GM12801 (cell line): ENCODE results near the gene LRFN3.

Source experiments
- CTCF ChIP-seq: IDR thresholded peaks from one replicate; pipeline ENCODE4 v1.5.1; 2011; ENCODE audit warnings: control low read depth; ENCODE audit not compliant: insufficient read length; ENCODE audit errors: extremely low read depth

LRFN3 gene

GRCh38 chr19:35908010-35908441 is 28.1 kb upstream of the LRFN3 start, which contains the start of gene TYROBP:
Gene TYROBP (minus strand): TSS chr19:35908295. CDS start chr19:35908228, 67 bp downstream.
- no peak for TF ChIP-seq CTCF

GRCh38 chr19:35908973-35909683 is 27.0 kb upstream of the LRFN3 start:
- TF ChIP-seq CTCF = no peak

- TF ChIP-seq CTCF = no peak
Measured at GRCh38 chr19:35909684-35910035, 26.5 kb upstream of the LRFN3 start.

GRCh38 chr19:35911173-35911572 is 25.0 kb upstream of the LRFN3 start:
- TF ChIP-seq CTCF = no peak

GRCh38 chr19:35911790-35912189 is 24.4 kb upstream of the LRFN3 start:
- no peak for TF ChIP-seq CTCF

GRCh38 chr19:35913589-35913988 is 22.6 kb upstream of the LRFN3 start:
- no peak for TF ChIP-seq CTCF

- TF ChIP-seq CTCF = no peak
Measured at GRCh38 chr19:35915443-35915842, 20.7 kb upstream of the LRFN3 start.
